NCI-H69 (cell line): ENCODE measurements around the gene MR1.

Source experiments
- DNase-seq: peaks from one replicate; lab custom pipeline; 2025; lab: John Stamatoyannopoulos, UW

The MR1 gene

GRCh38 chr1:181033799-181034451, at the start of gene MR1:
MR1 (plus strand) TSS chr1:181033983; CDS start chr1:181034008, 25 bp downstream.
- DNase-seq, result peak; percentile 18

- DNase-seq, result peak; percentile 98
Measured at GRCh38 chr1:180988253-180988752, 45.5 kb upstream of the MR1 start.

DNA sequence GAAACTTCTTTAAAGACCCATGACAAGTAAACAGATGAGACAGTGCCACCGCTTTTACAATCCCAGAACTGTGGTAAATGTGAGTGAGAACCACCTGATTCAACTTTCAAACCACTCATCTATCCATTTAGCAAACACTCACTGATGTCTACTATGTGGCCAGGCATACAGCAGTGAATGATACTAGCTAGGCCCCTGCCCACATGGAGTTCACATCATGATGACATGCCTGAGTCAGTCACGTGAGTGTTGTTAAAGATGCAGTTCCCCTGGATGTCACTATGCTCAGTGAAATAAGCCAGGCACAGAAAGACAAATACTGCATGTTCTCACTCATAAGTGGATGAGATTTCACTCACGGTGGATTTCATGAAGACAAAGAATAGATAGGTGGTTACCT, 39.5 kb upstream of the MR1 start:
- peak; percentile 57 for DNase-seq

- no peak for DNase-seq
Measured at GRCh38 chr1:180997843-180998504, 35.8 kb upstream of the MR1 start.

- no peak for DNase-seq
Measured at GRCh38 chr1:181001091-181001780, 32.5 kb upstream of the MR1 start.

DNA sequence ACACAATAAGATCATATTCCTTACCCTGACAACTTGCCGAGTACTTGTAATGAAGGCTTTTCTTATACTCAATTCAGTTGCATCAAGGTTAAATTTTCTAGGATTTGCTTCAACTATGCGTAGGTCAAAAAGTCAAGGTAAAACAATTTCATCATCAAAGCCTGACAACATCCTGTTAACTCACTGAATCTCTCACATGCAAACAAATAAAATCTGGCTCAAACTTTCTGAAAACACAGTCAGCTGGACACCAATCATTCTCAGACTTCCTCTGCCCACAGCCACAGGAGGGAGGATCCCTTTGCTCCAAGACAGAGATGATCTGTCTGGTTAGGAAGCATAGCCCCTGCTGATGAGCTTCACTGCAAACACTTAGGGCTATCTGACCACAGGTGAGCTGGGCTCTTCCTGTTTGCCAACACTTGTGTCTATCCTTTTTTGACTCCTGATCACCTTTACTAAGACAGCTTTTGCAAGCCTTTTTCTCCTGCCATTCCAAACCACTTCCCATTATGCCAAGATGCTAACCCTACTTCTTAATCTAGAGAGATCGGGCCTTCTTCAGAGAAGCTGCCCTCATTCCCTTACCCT, 31.1 kb upstream of the MR1 start:
- DNase-seq, result no peak

- no peak for DNase-seq
Measured at GRCh38 chr1:181010789-181011188, 23.0 kb upstream of the MR1 start.

DNA sequence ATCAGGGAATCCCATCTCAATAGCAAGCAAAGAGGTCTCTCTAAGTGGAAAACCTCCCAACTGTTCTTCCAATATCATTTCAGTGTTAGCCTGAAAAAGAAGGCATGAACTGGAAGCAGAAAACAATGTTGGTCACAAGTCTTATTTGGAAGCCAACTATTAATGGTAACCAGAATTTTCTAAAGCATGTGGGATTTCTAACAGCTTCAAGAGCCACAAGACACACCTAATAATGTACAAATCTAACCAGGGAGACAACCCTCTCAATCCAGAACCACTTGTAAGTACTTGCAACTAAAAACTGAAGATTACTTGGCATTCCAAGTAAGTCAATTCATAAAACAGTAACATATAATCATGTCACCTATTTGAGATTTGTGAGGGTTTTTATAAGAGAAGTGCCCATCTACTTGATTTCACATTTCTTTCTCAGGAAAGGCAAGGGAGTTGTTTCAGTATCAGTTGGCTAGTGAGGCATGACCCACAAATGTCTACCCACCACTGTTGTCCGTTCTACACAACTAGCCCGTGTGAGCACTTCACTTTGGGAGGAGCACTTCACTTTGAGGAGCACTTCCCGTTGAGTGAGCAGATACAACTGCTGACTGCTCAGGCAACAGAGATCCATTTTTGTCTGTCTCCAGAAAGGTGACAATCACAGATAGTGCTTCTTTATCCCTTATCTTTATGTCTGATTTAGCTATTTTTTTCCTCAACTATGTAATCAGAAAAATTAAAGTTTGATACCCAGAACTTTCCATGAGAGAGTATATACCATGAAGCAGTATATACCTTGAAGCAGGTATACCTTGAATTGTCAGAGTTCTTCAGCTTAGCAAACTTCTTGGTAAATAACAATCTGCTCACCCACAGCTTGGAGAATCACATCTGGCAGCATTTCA, 22.2 kb upstream of the MR1 start:
- no peak for DNase-seq

- no peak for DNase-seq
Measured at GRCh38 chr1:181012203-181012745, 21.5 kb upstream of the MR1 start.

DNA sequence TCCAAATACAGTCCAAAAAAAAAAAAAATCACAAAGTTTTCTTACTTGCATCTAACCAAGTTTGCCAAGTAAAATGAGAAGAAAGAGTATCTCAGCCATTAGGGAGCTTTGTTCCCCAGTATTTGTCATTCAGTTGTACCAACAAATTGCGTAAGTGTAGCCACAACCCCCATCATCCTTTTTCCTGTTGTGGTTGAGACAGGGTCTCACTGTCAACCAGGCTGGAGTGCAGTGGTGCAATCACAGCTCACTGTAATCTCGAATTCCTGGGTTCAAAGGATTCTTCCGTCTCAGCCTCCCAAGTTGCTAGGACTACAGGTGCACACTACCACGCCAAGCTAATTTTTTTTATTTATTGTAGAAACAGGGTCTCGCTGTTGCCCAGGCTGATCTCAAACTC, 20.6 kb upstream of the MR1 start:
- DNase-seq, result no peak

GRCh38 chr1:181014477-181015250, 19.1 kb upstream of the MR1 start:
- no peak for DNase-seq

GRCh38 chr1:181015251-181015615, 18.6 kb upstream of the MR1 start:
- no peak for DNase-seq

GRCh38 chr1:181016563-181016962, 17.2 kb upstream of the MR1 start:
- DNase-seq, result no peak

DNA sequence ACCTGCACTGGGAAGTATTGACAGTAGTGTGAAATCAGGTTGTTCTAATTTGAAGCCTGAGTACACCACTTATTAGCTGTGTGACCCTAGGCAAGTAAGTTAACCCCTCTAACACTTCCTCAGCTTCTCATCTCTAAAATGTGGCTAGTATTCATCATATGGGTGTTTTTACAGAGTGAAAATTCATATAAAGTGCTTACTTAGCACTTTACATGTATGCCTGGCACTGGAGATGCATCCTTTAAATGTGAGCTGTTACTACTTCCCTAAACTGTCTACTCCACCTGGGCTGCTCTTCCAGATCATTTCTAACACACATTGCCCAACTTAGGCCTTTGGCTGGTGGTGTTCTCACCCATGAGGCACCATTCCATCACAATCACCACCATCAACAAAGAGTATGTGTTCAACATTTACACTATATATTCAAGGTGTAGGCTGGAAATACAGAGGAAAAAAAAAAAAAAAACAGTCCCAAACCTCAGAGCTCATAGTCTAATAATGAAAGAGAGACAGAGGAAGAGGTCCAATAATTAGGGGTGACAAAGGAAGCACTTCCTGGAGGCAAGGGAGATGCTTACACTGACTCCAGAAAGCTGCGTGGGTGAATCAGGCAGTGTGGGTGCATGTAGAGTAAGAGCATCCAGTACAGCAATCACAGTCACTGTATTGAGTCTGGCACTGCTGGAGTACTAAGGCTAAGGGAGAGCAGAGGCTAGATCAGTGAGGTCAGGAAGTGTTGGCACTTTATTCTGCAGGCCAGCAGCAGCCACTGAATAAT, 14.7 kb upstream of the MR1 start:
- DNase-seq, result peak; percentile 41

GRCh38 chr1:181021159-181021558, 12.6 kb upstream of the MR1 start:
- DNase-seq, result no peak

DNA sequence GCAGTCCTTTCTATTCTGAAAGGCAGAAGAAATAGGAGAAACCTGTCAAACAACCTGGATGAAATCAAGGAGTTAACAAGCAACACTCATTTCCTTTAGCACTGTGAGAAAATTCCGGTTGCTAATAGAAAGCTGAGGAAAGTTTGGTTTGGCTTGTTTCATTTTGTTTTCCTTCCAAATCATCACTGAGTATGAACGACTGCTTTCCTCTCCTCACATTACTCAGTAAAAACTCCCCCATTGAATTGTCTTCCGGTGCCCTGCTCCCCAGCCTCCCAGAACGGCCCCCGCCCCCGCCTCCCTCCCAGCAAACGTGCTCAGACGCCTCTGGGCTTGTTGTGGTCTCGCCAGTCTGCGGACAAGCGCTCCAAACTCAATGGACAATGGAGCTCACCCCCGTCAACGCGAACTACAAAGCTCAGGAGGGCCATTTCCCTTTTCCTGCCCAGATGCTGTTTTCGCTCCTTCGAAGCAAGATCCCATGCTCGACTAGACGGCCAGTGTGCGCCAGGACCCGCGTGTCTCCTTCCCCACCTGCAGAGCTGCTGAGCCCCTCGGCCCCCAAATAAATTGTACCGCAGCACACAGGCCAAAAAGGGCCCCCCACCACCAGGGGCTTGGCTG, 11.9 kb upstream of the MR1 start:
- DNase-seq, result peak; percentile 93

- DNase-seq, result peak; percentile 34
Measured at GRCh38 chr1:181023265-181024057, 10.3 kb upstream of the MR1 start.

DNA sequence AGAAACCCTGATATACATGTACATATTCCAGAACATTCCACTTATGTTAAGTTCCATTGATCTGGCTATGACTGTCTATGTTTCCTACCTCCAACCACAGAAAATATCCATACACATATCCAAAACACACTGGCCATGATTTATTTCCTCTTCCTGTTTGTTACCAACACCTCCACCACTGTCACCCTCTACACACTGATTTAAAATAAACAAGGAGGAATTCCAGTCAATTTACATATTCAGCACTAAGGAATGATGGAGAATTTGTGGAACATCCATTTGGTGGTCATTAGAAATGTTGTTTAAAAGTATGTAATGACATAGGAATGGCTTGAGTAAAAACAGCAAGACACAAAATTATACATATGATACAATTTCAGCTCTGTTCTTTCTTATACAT, 5.6 kb upstream of the MR1 start:
- no peak for DNase-seq

DNA sequence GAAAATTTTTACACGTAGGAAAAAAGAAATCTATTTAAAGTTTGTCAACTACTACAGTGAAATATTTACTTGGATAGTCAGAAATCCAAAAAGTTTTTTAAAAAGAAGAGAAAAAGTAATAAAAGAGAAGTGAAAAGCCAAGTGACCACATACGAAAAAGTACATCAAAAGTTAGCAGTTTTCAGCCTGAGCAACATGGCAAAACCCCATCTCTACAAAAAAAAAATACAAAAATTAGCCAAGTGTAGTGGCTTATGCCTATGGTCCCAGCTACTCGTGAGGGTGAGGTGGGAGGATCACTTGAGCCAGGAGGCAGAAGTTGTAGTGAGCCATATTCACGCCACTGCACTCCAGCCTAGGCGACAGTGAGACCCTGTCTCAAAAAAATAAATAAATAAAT, 5.2 kb upstream of the MR1 start:
- DNase-seq, result no peak
